GOT3 (cell line): ENCODE measurements around the gene TMEM202.
"Not testable (repeated sequence)": the region's sequence is repeated elsewhere in the genome, so short reads cannot be mapped to it uniquely, and the experiment has no call there.

Source experiments
- DNase-seq: peaks from one replicate; lab custom pipeline; 2025; ENCODE audit warnings: mixed read lengths; lab: John Stamatoyannopoulos, UW

The TMEM202 gene

GRCh38 chr15:72402726-72403125 is 4.6 kb downstream of the TMEM202 start:
- DNase-seq = no peak

- DNase-seq = no peak
Observed at GRCh38 chr15:72404356-72404755, 6.3 kb downstream of the TMEM202 start.

- no peak for DNase-seq
Observed at GRCh38 chr15:72404841-72405240, 6.7 kb downstream of the TMEM202 start.

- DNase-seq = no peak
Observed at GRCh38 chr15:72406936-72407335, 8.8 kb downstream of the TMEM202 start.

GRCh38 chr15:72411111-72411510 is 13.0 kb downstream of the TMEM202 start:
- DNase-seq = no peak

GRCh38 chr15:72411544-72411943 is 13.4 kb downstream of the TMEM202 start:
- DNase-seq = no peak

GRCh38 chr15:72413337-72413736 is 15.2 kb downstream of the TMEM202 start:
- not testable (repeated sequence) for DNase-seq

GRCh38 chr15:72415304-72415703 is 17.2 kb downstream of the TMEM202 start:
- no peak for DNase-seq

GRCh38 chr15:72419768-72420167 is 21.7 kb downstream of the TMEM202 start:
- DNase-seq = not testable (repeated sequence)

- DNase-seq = no peak
Observed at GRCh38 chr15:72420576-72420975, 22.5 kb downstream of the TMEM202 start.

GRCh38 chr15:72421484-72421883 is 23.4 kb downstream of the TMEM202 start:
- no peak for DNase-seq

- no peak for DNase-seq
Observed at GRCh38 chr15:72423256-72423655, 25.2 kb downstream of the TMEM202 start.

GRCh38 chr15:72426753-72427152 is 28.6 kb downstream of the TMEM202 start:
- no peak for DNase-seq

GRCh38 chr15:72437650-72438316 is 39.7 kb downstream of the TMEM202 start:
- DNase-seq = no peak

- DNase-seq = not testable (repeated sequence)
Observed at GRCh38 chr15:72442848-72443247, 44.7 kb downstream of the TMEM202 start.

- DNase-seq = no peak
Observed at GRCh38 chr15:72445426-72445825, 47.3 kb downstream of the TMEM202 start.

- DNase-seq = no peak
Observed at GRCh38 chr15:72450805-72451204, 52.7 kb downstream of the TMEM202 start.

GRCh38 chr15:72451224-72451623 is 53.1 kb downstream of the TMEM202 start:
- no peak for DNase-seq

- DNase-seq = no peak
Observed at GRCh38 chr15:72456684-72457083, 58.6 kb downstream of the TMEM202 start.
